Chondrocyte (in vitro differentiated cells): ENCODE measurements around the gene TK1. TPM values are rescaled to one million over a fixed set of nuclear protein-coding genes. Genes with fewer than 3 reads are reported as not detected.

Experiments
- DNase-seq: peaks from one replicate; pipeline ENCODE4 v3.0.0; 2021; ENCODE audit warnings: mixed read lengths, low spot score
- H3K27ac Mint-ChIP-seq: one replicate; pipeline ENCODE4 v1.8.0; 2021; ENCODE audit warnings: mild to moderate bottlenecking, moderate library complexity, mixed read lengths; ENCODE audit not compliant: unreplicated experiment
- H3K27me3 Mint-ChIP-seq: 2 replicates; pipeline ENCODE4 v1.8.0; 2021; ENCODE audit warnings: low read depth, mixed read lengths
- H3K36me3 Mint-ChIP-seq: 2 replicates; pipeline ENCODE4 v1.8.0; 2021; ENCODE audit warnings: low read depth, mixed read lengths
- H3K4me1 Mint-ChIP-seq: 2 replicates; pipeline ENCODE4 v1.8.0; 2021; ENCODE audit warnings: low read depth, mild to moderate bottlenecking, mixed read lengths
- H3K4me3 Mint-ChIP-seq: one replicate; pipeline ENCODE4 v1.8.0; 2021; ENCODE audit warnings: mild to moderate bottlenecking, moderate library complexity, mixed read lengths; ENCODE audit not compliant: unreplicated experiment
- H3K9me3 Mint-ChIP-seq: 2 replicates; pipeline ENCODE4 v1.8.0; 2021; ENCODE audit warnings: low read depth, mixed read lengths
- CTCF ChIP-seq: fragments of 200-600 bp; sonication (generic); IDR thresholded peaks from 2 replicates; pipeline ENCODE4 v1.5.0; 2021; ENCODE audit warnings: antibody characterized with exemption, mild to moderate bottlenecking, moderate library complexity
- total RNA-seq: library from RNA; stranded (reverse); gene quantifications from 3 replicates; pipeline ENCODE4 v1.2.1, GENCODE V29; 2021

TK1 gene
- total RNA-seq, 1 donor from 2014 or later = 21.1 TPM

- H3K27me3 Mint-ChIP-seq = peaks cover 21% of the 10 kb centered on the region
- H3K4me3 Mint-ChIP-seq = no peak overlapping the region
- H3K4me1 Mint-ChIP-seq = no peaks in the 10 kb centered on the region
- TF ChIP-seq CTCF = no peak
- no peak for DNase-seq
- H3K27ac Mint-ChIP-seq = no peak overlapping the region
- peaks cover 2% of the 10 kb centered on the region for H3K36me3 Mint-ChIP-seq
- H3K9me3 Mint-ChIP-seq = no peaks in the 10 kb centered on the region
These were observed 41.3 kb upstream of the TK1 start for GRCh38 chr17:78228176-78228575.

- no peaks in the 10 kb centered on the region for H3K9me3 Mint-ChIP-seq
- DNase-seq = no peak
- no peaks in the 10 kb centered on the region for H3K4me1 Mint-ChIP-seq
- no peak overlapping the region for H3K4me3 Mint-ChIP-seq
- no peak overlapping the region for H3K27ac Mint-ChIP-seq
- H3K27me3 Mint-ChIP-seq = peaks cover 16% of the 10 kb centered on the region
- peaks cover 2% of the 10 kb centered on the region for H3K36me3 Mint-ChIP-seq
- no peak for TF ChIP-seq CTCF
These were observed 40.6 kb upstream of the TK1 start for GRCh38 chr17:78227455-78227916.

GRCh38 chr17:78226759-78227454 is 40.1 kb upstream of the TK1 start:
- Mint-ChIP-seq H3K4me1 (no peaks in the 10 kb centered on the region), H3K27me3 (peaks cover 11% of the 10 kb centered on the region), H3K27ac (no peak overlapping the region), H3K36me3 (peaks cover 2% of the 10 kb centered on the region), H3K9me3 (no peaks in the 10 kb centered on the region), H3K4me3 (no peak overlapping the region)
- no peak for DNase-seq
- TF ChIP-seq CTCF = no peak

- no peak for TF ChIP-seq CTCF
- H3K9me3 Mint-ChIP-seq = no peaks in the 10 kb centered on the region
- peaks cover 2% of the 10 kb centered on the region for H3K36me3 Mint-ChIP-seq
- DNase-seq = no peak
- no peaks in the 10 kb centered on the region for H3K4me1 Mint-ChIP-seq
- H3K27ac Mint-ChIP-seq = no peak overlapping the region
- H3K27me3 Mint-ChIP-seq = peaks cover 8% of the 10 kb centered on the region
- no peak overlapping the region for H3K4me3 Mint-ChIP-seq
These were observed 39.4 kb upstream of the TK1 start for GRCh38 chr17:78226055-78226758.

GRCh38 chr17:78225088-78225865 is 38.4 kb upstream of the TK1 start:
- H3K36me3 Mint-ChIP-seq = peaks cover 2% of the 10 kb centered on the region
- DNase-seq = no peak
- H3K9me3 Mint-ChIP-seq = no peaks in the 10 kb centered on the region
- no peaks in the 10 kb centered on the region for H3K27me3 Mint-ChIP-seq
- no peak for TF ChIP-seq CTCF
- H3K4me1 Mint-ChIP-seq = no peaks in the 10 kb centered on the region
- H3K4me3 Mint-ChIP-seq = no peak overlapping the region
- H3K27ac Mint-ChIP-seq = no peak overlapping the region
